Forelimb muscle (tissue), 1 donor: ENCODE data around the gene DCST1. TPM values are rescaled to one million over a fixed set of nuclear protein-coding genes. Genes with fewer than 3 reads are reported as not detected.

ENCODE experiments used
- DNase-seq: peaks from one replicate; pipeline ENCODE4 v3.0.0-alpha.2; 2013; ENCODE audit warnings: low read depth
- polyA plus RNA-seq: library from polyadenylated mRNA; unstranded; fragments of 120-200 nt; gene quantifications from one replicate; pipeline ENCODE4 v1.2.1, GENCODE V29; 2013; ENCODE audit not compliant: insufficient read length

The DCST1 gene
- polyA plus RNA-seq, 1 donor, result 0.09 TPM

DNA sequence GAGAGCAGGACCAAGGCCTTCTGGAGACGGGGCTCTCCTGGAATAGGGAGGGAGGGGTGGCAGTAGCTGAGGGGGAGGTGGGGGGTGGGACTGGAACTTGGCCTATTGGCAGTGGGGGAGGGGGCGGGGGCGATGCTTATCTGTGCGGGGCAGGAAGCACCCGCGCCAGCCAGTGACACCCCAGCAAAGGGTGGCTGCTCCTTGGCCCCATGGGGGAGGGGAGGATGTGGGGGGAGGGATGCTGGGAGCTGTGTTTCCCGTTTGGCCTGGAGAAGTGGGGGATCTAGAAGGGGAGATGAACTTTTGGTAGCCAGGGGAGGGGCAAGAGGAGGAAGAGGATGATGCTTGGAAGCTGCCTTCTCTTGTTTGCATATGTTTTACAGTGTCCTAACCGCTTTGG is 20.0 kb upstream of the DCST1 start:
- no peak for DNase-seq

DNA sequence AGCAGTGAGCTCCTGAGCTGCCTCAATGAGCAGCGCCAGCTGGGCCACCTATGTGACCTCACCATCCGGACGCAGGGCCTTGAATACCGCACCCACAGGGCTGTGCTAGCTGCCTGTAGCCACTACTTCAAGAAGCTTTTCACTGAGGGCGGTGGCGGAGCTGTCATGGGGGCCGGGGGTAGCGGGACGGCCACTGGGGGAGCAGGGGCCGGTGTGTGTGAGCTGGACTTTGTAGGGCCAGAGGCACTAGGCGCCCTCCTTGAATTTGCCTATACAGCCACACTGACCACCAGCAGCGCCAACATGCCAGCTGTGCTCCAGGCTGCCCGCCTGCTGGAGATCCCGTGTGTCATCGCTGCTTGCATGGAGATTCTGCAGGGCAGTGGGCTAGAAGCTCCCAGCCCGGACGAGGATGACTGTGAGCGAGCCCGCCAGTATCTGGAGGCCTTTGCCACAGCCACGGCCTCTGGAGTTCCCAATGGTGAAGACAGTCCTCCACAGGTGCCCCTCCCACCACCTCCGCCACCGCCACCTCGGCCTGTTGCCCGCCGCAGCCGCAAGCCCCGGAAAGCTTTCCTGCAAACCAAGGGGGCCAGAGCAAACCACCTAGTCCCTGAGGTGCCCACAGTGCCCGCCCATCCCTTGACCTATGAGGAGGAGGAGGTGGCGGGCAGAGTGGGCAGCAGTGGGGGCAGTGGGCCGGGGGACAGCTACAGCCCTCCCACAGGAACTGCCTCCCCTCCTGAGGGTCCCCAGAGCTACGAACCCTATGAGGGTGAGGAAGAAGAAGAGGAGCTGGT is 18.7 kb upstream of the DCST1 start:
- DNase-seq, result no peak

DNA sequence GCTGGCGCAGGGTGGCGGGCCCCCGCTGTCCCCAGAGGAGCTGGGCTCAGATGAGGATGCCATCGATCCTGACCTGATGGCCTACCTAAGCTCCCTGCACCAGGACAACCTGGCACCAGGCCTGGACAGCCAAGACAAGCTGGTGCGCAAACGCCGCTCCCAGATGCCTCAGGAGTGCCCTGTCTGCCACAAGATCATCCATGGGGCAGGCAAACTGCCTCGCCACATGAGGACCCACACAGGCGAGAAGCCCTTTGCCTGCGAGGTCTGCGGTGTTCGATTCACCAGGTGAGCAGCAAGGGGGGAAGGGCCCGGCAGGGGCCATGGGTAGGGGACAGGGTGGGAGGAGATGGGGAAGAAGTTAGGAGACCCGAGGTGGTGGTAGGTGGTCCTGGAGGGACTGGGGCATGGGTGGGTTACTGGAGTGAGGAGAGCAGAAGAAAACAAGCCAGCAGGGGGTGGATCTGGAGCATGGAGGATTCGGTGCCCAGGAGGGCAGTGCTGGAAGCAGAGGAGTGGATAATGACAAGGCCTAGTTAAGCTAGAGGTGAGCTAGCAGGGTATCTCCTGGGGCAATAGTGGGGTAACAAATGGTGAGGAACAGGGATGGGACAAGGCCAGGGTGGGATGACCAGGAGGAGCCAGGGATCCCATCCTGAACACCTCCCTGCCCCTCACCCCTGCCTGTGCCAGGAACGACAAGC is 17.9 kb upstream of the DCST1 start:
- DNase-seq, result no peak

DNA sequence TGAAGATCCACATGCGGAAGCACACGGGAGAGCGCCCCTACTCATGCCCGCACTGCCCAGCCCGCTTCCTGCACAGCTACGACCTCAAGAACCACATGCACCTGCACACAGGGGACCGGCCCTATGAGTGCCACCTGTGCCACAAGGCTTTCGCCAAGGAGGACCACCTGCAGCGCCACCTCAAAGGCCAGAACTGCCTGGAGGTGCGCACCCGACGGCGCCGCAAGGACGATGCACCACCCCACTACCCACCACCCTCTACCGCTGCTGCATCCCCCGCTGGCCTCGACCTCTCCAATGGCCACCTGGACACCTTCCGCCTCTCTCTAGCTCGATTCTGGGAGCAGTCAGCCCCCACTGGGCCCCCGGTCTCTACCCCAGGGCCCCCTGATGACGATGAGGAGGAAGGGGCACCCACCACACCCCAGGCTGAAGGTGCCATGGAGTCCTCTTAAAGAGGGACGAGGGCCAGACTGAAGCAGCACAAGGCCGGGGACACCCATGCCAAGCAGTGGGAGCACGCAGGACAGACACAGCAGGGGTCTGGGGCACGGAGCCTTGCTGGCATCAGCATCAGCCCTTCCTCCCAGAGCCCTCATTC is 17.3 kb upstream of the DCST1 start:
- no peak for DNase-seq

DNA sequence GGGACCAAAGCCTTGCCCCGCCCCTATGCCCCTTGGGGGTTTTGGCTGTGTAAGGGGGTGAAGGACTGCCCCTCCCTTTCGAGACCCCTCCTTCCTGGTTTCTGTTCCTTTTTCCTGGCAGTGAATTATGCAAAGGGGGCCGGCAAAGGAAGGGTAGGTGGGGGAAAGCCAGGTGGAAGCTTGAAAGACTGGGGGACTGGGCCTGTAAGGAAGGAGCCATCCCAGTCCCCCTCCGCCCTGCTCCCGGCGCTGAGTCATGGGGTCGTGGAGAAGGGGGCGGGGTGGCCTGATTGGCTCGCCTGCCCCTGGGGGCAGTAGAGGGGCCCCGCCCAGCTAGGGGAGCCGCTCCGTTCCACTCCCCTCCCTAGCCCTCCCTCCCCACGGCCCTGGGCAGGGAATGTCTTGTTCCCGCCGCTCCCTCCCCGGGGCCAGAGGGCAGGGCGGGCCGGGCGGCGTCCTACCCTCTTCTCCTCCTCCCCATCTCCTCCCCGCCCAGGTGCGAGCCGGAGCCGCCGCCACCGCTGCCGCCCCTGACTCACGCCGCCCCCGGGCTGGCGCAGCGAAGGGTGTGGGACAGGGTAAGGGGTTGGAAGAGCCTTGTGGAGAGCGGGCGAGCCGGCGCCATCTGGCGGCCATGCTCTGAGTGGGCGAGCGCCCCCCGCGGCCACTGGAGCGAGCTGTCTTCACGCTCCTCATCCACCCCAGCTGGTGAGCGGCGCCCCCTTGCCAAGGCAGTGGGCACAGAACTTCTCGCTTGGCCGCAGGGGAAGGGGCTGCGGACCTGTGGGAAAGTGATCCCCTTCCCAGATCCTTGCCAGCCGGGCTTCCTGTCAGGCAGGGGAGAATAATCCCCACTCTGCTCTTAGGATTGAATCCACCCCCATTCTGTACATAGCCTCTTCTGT is 16.3 kb upstream of the DCST1 start:
- no peak for DNase-seq

DNA sequence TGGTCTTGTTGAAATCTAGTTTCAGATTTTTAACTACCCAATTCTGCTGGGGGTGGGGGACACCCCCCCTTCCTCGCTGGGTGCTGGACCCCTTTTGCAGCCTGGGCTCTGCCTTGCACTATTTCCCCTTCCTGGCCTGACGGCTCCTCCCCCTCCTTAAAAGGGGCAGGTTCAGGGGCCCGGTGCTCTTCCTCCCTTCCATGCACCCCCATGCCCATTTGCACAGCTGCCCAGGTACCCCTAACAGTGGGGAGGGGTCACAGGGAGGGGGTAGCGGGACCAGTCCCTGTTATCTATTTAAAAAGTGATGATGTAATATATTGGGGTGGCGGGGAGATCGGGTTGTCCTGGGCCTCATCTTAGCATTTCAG is 15.7 kb upstream of the DCST1 start:
- no peak for DNase-seq

DNA sequence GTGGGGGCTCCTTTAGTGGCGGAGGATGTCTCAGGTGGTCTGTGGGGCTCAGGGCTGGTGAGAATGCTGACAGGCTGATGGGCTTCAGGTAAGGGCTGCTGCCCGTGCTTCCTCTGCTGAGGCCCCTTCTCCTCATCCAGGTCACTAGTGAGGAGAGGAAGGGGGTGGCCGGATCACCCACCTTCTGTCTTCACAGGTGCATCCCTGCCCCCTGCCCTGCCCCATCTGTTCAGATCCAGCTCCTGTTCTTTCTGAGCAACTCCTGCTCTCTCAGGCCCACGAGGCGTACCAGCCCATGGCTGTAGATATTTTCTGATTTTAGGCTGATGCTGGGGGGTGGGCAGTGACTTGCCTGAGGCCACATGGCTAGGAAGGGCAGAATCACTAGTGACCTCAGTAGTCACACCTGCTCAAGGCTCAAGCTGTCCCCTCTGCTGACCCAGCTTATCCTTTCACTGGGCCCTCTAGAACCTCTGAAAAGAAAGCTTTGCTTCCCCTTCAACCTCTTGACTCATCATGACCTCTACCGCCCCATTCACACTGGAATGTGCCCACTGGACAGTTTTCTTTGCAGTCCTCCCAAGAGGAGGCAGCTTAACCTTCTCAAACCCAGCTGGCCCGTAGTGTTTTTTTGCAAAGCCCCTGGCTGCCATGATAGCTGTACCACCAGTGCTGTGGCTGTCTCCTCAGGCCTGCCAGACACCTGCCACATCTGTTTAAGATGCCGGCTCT is 14.8 kb upstream of the DCST1 start:
- no peak for DNase-seq

DNA sequence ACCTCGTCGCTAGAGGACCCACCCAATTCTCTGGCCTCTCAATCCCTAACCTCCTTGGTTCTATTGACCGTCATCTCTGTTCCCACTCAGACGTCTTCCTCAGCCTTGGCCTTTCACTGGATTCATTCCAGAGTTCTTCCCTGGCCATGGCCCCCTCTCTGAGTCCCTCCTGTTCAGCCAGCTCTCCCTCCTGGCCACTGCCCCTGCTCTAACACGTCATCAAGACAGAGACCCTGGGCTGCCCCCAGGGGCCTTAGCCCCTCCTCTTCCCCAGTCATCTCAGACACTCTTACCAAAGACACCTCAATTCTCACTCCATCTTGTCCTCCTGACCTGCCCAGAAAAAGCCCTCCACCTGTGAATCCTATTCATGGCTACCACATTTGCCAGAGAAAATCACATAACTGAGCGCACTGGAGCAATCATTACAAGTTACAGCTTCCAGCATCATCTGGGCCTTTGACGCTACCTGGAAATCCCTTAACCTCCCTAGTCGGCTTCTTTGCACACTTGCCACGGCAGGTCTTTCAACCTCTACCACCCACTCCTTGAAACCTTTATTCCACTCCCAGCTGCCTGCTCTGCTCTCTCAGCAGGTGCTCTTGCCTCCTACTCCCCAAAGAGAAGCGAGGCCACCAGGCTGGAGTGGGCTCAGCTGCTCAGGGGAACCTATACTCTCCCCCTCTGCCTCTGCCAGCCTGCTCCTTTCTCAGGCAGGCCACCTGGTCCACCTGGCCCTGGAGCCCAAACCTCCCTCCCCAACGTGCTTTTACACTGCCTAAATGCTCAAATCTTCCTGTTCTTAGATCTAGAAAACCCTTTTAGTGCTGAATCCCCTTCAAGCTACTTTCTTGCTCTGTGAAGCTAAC is 14.0 kb upstream of the DCST1 start:
- DNase-seq, result no peak

DNA sequence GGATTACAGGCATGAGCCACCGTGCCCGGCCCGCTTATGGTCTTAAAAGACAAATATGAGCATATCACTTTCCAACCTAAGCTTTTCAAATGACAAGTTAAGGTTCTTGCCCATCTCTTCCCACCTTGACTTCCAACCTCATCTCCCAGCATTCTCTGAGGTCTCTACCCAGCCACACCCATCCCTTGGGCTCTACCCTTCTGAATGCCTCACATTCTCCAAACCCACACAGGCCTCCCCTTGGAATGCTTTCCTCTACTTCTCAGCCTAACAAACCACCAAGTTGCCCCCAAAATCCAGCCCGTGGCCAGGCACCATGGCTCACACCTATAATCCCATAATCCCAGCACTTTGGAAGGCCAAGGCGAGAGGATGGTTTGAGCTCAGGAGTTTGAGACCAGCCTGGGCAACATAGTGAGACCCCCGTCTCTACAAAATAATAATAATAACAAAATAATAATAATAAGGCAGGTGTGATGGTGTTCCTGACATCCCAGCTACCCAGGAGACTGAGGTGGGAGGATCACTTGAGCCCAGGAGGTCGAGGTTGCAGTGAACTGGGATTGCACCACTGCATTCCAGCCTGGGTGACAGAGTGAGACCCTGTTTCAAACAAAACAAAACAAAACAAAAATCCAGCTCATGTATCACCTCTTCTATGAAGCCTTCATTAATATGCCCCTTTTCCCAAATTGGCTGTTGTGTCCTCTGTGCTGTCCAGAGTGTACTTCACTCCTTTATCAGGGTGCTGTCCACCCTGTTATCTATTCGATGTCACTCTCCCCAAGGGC is 11.3 kb upstream of the DCST1 start:
- no peak for DNase-seq

DNA sequence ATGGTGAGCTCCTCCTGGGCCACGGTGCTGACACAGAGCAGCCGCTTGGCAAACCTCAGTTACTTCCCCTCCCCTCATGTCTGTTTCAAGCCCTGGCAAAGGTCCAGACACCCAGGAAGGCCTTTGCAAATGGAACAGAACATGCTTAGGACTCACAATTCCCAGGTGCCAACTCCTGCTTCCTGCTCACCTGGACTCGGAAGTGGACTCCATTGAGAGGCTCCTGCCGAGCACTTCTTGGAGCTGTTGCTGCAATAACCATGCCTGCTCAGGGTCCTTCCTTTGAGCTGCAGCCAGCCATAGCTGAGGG is 10.7 kb upstream of the DCST1 start:
- no peak for DNase-seq

DNA sequence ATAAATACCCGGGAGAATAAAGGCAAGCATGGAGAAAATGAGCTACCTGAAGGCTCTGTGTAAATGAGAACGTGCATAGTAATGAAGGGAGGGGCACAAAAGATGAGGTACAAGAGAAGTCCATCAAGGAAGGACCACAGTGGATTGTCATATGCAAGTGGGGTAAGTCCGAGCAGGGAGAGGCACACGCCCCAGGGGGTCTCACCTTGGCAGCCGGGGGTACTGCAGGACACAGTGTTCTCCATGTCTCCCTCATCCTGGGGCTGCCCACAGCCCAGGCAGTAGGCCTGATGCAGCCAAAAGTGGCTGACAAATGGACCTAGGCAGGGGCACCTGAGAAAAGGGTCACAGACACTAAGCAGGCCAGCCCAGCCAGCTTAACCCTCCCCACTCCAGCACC is 10.0 kb upstream of the DCST1 start:
- no peak for DNase-seq

DNA sequence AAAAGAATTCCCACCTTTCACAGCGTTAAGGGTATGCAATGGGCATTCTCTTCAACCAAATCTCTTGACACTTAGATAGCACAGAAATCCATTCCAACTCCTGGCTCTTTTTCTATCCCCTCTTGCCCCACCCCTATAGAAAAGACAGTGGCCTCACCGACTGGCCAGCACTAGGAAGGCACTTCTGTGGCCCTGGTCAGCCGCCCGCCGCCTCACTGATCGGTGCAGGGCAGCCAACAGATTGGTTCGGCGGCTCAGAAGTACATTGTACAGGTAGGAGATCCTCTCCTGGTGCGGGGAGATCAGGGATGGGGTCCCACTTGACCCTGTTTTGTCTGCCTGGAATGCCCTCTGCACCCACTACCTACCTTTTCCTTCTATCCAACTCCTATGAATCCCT is 9.3 kb upstream of the DCST1 start:
- DNase-seq, result no peak

DNA sequence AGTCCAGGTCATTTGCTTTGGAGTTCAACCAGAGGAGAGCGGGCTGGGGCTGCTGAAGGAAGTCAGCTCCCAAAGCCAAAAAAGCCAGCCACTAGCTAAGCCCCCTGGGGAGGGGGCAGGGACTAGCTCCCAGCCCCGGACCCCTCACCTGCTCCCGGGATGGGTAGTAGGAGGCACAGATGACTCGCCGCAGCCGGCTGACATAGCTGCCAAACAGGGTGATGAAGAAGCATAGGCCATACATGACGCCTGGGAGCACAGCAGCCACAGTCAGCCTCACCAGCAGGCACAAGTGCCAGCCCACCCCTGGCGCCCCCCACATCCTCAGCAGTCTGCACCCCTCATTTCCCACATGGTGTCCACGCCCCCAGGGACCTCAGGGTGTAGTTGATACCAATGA is 7.5 kb upstream of the DCST1 start:
- DNase-seq, result no peak

DNA sequence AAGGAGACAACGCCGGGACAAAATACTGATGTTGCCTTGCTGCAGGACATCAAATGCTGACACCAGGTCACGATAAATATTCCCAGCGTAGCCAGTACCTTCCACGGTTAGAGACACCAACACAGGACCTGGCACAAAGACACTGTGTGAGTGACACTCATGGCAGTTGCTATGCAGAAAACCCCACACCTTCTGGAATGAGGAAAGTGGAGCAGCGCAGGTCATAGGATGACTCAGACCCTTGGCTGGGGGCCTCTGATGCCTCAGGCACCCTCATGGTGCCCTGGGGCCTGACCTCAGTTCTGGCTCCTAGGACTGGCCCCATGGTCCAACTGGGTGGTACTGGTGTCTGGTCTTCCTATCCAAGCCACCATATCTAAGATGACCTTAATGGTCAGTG is 7.0 kb upstream of the DCST1 start:
- DNase-seq, result no peak

DNA sequence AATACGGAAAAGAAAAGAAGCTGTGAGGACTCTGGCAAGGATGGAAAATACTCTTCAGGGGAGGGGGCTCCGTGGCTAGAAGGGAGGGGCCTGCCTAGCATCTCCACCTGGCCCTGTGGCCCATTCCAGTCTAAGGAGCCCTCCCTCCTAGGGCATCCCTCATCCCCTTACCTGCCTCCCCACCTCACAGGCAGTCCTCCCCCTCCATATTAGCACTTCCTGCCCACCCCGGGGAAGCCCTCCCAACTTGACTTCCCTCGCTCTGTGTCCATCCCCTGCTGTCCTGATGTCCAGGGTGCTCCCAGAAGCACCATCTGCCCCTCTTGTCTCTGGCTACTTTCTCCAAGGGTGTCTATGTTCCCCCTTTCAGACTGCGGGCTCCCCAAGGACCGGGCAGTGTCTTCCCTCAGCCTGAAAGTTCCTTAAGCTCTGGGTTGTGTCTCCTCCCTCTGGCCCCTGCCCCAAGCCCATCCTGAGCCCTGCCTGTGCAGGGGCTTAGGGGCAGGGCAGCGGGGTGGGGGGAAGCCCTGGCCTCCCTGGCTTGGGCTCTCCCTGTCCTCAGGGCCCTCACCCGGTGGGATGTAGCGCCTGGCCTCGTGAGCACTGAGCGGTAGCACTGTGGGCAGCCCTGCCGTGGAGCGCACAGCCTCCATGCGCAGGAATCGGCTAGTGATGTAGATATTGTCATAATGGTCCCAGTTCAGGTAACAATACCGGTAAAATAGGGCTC is 3.9 kb upstream of the DCST1 start:
- no peak for DNase-seq

DNA sequence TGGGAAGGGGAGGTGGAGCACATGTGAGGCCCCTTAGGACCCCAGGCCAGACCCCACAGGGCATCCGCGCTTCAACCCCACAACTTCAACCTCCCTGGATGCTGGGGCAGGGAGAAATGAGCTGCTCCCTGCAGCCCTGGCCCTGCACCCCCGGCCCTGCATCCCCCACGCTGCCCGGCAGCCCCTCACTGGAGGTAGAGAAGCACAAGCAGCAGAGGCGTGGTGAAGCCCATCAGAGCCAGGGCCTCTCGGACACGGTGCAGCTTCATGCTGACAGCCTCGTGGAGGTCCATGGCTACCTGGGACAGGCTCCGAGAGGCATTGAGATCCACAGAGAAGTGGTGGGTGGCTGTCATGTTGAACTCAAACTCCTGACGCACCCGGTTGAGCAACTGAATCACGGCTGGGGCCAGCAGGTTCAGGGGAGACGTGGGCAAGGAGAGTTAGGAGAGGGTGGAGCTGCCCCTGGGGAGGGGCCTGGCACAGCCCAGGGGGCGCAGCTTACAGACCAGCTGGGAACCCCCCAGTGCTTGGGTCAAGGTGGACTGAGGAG is 3.3 kb upstream of the DCST1 start:
- no peak for DNase-seq

DNA sequence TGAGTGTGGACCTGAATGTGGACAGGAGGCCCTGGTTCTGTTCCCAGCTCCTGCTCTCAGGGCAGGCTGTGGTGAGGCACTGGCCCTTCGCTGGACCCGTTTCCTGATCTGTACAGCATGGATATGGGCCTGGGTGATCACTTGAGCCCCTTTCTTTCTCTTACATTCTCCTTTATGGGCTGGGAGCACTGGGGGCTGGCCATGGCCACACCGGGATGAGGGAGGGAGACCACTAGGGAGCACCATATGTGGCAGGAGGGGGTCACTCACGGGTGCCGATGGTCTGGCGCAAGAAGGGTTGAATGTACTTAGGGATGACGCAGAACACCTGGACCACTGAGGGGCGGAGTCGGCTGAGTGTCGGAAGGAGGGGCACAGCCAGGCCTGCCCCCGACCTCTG is 2.7 kb upstream of the DCST1 start:
- no peak for DNase-seq

DNA sequence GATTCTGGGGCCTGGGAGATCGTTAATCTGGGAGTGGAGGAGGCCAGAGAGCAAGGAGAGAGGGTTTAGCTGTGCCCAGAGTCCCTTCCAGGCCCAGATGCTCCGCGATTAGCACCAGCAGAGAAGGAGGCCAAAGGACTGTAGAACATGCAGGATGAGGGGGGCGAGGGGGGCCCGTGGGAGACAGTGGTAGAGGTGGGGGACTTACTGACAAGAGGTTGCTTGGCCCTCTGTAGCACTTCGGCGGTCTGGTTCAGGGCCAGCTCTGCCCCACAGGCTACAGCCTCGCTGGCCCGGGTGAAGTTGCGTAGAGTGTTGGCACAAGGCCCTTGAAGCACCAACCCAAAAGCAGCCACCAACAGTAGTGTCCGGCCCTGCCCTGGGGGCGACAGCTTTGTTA is 738 bp upstream of the DCST1 start:
- no peak for DNase-seq
